NCI-H1048 (cell line): ENCODE data around the gene POPDC2.
"Not testable (repeated sequence)": the region's sequence is repeated elsewhere in the genome, so short reads cannot be mapped to it uniquely, and the experiment has no call there.

ENCODE experiments used
- DNase-seq: peaks from one replicate; lab custom pipeline; 2025; lab: John Stamatoyannopoulos, UW

The POPDC2 gene

DNA sequence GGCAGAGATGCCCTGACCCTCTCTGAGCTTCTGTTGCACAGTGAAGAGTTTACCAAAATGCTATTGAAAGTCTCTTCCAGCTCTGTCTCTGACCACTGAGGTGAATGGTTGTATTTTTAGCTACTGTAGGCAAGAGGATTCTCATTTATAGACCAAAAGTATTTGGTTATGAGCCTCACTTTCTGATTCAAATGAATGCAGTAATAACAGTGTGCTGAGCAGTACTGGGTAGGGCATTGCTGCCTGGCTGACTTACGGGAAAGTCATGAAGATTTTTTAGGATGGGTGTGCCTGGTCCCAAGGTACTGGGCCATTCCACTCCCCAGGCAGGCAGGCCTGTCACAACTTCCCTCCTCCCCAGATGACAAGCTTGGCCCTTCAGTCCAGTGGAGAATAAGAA, 47.2 kb downstream of the POPDC2 start:
- DNase-seq: no peak

DNA sequence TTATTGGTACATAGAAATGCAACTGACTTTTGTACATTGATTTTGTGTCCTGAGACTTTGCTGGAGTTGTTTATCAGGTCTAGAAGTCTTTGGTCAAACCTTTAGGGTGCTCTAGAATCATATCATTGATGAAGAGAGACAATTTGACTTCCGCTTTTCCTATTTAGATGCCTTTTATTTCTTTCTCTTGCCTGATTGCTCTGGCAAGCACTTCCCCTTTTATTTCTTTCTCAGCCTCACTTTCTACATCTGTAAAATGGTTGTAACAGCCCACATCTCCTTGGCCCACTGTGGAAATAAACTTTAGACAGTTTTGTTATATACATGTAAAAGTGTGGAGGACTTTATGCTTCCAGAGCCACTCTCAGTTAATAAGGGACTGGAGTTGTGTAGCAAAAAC, 48.7 kb downstream of the POPDC2 start:
- DNase-seq: no peak

DNA sequence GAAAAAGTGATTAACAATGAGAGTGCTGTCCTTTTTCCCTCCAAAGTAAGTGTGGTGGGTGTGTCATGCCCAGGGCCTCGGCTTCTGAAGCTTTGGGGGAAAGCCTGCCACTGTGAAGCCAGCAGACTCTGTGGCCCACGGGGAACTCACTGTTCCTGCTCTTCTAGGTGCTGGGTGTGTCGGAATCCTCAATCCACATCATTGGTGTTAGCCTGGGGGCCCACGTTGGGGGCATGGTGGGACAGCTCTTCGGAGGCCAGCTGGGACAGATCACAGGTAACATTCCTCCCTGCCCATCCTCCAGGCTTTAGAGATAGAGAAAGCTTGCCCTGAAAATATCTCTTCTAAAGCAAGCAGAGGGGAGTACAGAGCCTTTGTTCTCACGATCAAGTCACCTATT, 51.1 kb downstream of the POPDC2 start:
- DNase-seq: no peak

DNA sequence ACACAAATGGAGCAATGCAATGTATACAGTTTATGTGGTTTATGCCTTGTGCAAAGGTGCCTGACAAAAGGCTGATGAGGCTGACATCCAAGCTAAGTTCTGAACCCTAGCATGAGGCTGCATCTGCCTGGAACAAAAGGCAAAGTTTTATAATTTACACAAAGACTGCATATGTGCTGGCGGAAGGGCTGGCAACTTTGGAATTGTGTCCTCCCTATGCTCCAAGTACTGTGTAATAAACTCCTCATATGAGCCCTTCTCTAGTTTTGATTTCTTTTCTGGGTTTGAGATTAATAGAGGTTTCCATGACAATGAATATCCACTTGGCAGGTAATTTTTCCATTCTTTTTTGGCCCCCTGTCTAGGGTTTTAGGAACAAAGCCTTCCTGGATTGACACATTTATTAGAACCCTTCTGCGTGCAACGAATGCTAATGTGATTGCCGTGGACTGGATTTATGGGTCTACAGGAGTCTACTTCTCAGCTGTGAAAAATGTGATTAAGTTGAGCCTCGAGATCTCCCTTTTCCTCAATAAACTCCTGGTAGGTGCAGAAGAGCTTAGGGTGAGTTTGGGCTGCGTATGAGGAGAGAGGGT, 51.9 kb downstream of the POPDC2 start:
- no peak for DNase-seq

DNA sequence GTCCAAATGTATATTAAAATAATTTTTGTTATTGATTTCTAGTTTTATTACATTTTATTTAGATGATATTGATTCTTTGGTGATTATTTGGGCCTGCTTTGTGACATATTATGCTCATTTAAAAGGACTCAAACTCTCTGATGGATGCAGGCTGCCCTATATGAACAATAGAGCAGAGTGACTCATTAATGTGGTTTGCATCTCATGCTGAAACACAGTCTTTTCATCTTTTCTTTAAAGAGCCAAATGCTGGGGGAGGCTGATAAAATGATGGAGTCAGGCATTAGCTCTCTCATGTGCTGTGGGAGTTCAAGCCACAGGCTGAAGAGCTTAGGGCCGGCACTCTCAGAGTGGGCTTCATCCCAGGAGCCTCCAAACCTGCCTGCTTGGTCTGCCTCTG, 55.5 kb downstream of the POPDC2 start:
- DNase-seq: no peak

DNA sequence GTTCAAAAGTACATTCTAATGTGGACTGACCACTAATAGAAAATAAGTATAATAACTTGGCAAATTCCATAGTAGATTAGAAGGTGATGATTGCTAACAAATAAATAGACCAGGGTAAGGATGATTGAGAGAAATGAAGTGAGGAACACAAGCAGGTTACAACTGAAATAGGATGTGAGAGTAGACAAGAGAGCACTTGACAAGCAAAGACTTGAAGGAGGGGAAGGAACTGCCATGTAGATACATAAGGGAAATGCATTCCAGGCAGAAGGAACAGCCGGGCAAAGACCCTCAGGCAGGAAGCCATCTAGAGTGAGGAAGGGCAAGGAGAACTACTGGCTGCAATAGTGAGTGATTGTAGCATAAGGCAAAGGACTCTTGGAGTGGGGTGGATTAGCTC, 57.7 kb downstream of the POPDC2 start:
- DNase-seq: no peak

DNA sequence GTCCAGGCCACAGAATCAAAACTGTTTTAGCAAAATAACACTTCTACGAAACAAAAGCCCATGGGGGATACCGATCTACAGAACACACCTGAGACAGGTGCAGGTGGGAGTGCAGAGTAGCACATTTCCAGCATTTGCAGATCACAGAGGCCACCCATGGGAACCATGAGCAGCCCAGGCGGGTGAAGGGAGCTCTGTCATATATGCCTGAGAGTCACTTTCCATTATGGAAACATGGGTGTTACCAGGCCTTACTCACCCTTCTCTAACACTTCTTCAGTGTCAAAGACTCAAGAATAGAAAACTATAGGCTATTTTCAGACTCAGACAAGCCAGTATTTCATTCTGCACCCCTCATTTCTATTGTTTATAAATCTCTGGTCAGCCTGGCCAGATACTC, 59.2 kb downstream of the POPDC2 start:
- DNase-seq: no peak

DNA sequence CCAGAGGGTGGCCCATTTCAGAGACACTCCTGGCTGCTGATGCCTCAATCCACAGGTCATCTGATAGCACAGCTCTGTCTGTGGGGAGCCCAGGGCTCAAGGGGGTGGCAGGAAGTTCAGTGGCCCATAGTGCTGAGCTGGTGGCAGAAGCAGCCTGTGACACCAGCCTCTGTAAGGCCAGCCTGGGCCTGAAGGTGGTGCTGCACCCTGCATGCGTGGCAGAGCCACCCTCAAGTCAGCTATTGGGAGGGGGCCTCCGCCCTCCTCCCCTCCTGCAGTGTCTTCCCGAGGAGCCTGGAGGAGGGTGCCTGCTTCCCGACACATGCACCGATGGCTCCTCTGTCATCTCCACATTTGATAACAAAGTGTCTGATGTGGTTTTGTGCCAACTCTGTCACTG, 59.7 kb downstream of the POPDC2 start:
- DNase-seq: no peak

DNA sequence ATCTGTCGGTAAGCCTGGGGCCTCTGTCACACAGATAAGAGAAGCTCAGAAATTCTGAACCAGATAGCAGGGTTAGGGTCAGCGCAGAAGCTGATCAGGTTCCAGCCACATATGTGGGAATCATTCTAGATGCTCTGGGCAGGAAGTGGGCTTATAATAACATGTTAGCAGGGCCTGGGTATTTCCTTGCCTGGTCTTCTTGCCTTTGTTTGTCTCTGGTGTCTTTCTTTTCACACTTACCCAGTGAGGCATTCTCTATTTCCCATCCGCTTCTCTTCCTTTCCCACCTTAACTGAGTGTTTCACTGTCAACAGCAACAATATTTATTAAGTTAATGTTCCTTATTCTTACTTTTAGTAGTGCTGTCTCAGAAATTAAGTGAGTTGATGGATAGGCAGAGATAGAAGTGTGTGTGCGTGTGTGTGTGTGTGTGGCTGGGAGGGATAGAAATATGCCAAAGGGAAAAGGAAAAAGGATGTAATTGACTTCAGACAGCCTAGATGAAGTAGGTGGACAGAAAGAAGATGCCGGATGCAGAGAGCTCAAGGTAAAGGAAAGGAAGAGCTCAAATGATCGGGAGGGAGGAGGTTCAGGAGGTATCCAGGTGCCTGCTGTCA, 60.7 kb downstream of the POPDC2 start:
- no peak for DNase-seq

DNA sequence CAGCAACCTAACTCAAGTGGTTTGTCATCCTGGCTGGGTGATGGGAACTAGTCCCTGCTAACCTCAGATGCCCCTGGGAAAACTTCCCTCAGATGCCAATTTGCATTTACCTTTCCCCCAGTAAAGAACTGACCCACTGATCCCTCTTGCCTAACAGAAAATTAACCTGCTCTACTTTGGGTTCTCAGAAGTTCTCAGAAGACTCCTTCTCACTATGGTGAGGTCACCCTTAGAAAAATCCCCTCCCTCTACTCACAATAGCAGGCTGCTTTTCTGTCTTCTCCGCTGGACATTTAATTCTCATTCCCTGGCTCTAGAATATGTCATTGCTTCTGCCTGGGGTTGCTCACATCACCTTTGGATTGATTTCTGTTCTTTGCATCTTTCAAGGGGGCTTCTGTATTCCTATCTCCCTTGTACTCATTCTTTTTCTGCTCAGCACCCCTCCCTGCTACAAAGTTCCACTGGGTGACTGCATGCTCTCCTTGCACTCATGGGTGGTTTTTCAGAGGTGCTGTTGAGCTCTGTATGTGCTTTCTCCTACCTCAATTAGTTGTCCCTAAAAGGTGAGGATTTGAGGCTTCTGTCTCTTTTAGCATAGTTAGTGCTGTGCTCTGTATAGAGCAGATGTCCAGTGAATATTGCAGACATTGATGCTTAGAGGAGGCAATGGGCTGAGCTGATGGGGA, 61.8 kb downstream of the POPDC2 start:
- no peak for DNase-seq

DNA sequence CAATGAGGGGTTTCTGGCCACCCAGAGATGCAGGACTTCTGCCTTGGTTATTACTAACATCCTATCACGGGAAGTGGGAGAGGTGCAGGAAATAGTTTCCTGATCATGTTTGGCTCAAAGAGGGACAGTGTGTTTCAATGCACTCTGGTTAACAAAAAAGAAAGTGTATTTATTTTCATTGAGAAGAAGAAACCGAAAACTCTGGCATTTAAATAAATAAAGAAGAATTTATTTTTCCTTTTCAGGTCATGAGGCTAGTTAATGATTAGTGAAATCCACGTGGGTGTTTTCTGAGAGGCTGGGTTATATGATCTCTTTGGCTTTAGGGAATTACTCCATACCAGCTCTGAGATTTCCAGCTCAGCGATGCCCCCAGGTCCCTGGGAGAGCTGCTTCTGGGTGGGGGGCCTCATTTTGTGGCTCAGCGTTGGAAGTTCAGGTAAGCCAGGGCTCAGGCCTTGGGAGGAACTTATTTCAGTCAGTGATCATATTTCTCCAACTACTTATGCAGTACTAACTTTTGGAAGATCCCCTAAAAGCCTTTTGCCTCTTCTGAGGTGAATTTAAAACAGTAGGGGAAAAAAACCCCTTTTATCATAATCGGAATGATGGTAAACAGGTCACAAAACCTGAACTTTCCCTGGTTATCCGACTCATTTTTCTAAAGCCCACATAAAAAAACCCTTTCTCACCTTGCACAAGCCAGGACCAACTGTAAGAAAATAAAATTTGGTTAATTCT, 62.7 kb downstream of the POPDC2 start, which contains the start of gene PLA1A:
PLA1A (plus strand) TSS at position 338 of the 741 bp plus-strand sequence; CDS start at position 367, 29 bp downstream.
- no peak for DNase-seq

DNA sequence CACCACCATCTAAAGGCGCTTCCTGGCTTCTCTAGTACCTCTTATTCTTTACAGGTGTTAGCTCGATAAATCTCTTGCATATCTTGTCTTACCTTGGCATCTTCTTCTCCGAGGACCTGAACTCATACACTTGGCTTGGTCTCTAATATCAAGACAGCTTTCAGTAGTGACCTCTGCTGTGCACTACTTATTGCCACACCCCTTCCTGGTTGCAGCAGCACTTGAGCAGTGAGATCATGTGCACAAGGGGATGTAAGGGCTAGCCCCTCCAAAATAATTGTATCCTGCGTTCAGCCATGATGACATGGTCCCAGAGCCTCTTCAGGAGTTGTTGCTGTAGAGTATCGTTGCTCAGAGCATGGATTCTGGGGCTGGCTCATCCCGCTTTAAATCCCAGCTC, 64.0 kb downstream of the POPDC2 start:
- DNase-seq: no peak

DNA sequence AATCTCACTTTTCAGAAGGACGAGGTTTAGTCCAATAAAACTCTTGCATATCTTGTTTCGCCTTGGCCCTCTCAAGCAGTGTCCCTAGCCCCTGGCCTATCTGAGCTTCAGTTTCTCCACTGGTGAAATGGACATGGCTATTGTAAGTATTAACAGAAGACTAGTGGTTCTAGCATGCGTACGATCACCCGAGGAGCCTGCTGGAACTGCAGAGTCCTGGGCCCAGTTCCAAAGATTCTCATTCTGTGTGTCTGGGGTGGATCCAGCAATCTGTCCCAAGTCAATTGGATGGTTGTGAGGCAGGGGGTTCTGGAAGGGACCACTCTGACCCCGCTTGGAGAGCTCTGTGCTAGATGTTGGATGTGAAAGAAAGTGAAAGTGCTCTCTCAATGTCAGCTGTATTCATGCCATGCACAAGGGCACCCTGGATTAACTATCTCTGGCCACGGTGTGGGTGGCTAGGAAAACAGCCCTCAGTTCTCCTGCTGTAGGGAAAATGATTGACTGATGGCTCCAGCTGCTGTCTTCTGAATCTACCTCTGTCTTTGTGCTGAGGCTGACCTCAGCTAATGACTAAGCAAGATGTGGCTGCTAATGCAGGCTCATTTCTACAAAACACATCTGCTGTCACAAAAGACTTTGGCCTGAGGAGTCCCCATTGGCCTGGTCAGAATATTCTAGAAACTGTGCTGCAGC, 64.6 kb downstream of the POPDC2 start:
- no peak for DNase-seq

DNA sequence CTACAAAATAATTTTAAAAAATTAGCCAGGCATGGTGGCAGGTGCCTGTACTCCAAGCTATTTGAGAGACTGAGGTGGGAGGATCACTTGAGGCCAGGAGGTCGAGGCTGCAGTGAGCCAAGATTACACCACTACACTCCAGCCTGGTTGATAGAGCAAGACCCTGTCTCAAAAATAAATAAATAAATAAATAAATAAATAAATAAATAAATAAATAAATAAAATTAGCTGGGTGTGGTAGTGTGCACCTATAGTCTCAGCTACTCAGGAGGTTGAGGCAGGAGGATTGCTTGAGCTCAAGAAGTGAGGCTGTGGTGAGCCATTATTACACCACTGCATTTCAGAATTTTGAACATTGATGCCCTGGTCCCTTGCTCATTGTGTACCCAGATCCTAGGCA, 65.5 kb downstream of the POPDC2 start:
- not testable (repeated sequence) for DNase-seq

DNA sequence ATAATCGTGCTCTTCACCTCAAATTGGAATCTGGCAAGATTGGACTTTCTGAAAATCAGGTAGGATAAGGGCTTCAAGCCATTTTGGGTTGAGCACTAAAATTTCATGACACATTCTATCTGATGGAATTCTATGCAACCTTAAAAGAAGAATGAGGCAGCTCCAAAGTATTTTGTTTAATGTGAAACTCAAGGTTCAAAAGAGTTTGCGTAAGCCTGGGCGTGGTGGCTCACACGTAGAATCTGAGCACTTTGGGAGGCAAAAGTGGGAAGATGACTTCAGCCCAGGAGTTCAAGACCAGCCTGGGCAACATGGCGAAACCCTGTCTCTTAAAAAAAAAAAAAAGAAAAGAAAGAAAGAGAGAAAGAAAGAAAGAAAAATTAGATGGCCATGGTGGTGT, 66.3 kb downstream of the POPDC2 start:
- no peak for DNase-seq

DNA sequence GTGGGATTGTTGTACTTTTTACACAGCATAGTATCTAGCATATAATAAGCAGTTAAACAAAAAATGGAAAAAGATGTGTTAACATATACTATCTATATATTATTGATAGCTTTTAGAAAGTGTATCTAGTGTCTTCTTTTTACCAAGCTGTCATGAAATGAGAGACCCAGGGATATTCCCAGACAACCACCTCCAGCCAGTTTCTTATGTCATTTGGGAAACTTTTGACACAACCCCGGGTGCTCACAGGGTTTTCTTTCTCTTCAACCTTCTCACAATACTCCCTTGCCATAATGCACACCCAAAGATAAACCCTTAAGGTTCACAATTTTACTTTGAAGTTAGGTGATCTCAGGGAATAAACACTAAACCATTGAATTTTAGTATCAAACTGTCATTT, 67.5 kb downstream of the POPDC2 start:
- DNase-seq: no peak
